ENCODE data around the gene DSCAM. TPM values are rescaled to one million over a fixed set of nuclear protein-coding genes. Genes with fewer than 3 reads are reported as not detected.

Gene DSCAM
- total RNA-seq, 1 experiment from 2014 or later = not detected

DNA sequence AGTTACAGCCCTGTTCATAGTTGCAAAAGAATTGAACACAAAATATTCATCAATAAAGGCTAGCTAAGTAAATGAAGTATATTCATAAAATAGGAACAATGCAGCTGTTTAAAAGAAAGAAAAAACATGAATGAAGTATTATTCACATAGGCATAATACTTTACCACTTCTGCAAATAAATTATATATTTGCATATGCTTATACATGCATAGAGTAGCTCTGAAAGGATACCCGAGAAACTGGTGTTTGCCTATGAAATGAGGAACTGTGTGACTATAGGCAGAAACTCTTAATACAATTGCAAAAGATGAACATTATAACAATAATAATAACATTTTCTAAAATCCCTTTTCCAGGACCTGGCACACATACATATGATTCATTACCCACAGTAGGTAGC, 385.9 kb downstream of the DSCAM start:
- Histone ChIP-seq H3K9me2 (ENCODE audit: insufficient read depth) (no peaks in the 10 kb centered on the region), H3K27me3 (ENCODE audit: insufficient read depth, low read length) (no peaks in the 10 kb centered on the region), H3K4me2 (ENCODE audit: low read length) (no peak overlapping the region), H2AFZ (ENCODE audit: low read depth, low read length, poor library complexity, severe bottlenecking) (no peak overlapping the region), H3K9me3 (ENCODE audit: control insufficient read depth in 1 of 2, insufficient read depth in 1 of 2, low read depth in 1 of 2, low read length in 2 of 2) (peaks cover 15 to 29% of the 10 kb centered on the region in 2 experiments; a peak in 2 of 4 replicates), H3K27ac (ENCODE audit: low read depth, low read length) (no peak overlapping the region), H3K9ac (ENCODE audit: low read length) (no peak overlapping the region), H3K4me3 (replicated peaks in 1 of 2; ENCODE audit: low read depth in 1 of 2, low read length in 2 of 2) (no peak overlapping the region), H3K4me1 (ENCODE audit: control insufficient read depth in 1 of 2, insufficient read depth in 2 of 2, low read length in 2 of 2) (no peaks in the 10 kb centered on the region), H4K20me1 (ENCODE audit: insufficient read depth) (no peaks in the 10 kb centered on the region), H3K36me3 (ENCODE audit: control insufficient read depth in 1 of 2, insufficient read depth in 2 of 2, low read length in 2 of 2) (no peaks in the 10 kb centered on the region), H3K79me2 (ENCODE audit: insufficient read depth, low read length) (no peaks in the 10 kb centered on the region)
- intact Hi-C loops (cut with micrococcal nuclease) = no loop called here
- ChIA-PET CTCF (no interaction called here), RAD21 (ENCODE audit: low non-redundant PET in 1 of 2, low total read pairs in 2 of 2, uncharacterized antibody in 2 of 2, unreplicated experiment in 2 of 2) (no interaction called here), POLR2A (no interaction called here)
- no TSS peak for BruUV-seq (replicated peaks)
- DNase-seq (ENCODE audit: low read depth, low spot score) (no peak), ATAC-seq (no peak)
- TF ChIP-seq, protein P1, sequence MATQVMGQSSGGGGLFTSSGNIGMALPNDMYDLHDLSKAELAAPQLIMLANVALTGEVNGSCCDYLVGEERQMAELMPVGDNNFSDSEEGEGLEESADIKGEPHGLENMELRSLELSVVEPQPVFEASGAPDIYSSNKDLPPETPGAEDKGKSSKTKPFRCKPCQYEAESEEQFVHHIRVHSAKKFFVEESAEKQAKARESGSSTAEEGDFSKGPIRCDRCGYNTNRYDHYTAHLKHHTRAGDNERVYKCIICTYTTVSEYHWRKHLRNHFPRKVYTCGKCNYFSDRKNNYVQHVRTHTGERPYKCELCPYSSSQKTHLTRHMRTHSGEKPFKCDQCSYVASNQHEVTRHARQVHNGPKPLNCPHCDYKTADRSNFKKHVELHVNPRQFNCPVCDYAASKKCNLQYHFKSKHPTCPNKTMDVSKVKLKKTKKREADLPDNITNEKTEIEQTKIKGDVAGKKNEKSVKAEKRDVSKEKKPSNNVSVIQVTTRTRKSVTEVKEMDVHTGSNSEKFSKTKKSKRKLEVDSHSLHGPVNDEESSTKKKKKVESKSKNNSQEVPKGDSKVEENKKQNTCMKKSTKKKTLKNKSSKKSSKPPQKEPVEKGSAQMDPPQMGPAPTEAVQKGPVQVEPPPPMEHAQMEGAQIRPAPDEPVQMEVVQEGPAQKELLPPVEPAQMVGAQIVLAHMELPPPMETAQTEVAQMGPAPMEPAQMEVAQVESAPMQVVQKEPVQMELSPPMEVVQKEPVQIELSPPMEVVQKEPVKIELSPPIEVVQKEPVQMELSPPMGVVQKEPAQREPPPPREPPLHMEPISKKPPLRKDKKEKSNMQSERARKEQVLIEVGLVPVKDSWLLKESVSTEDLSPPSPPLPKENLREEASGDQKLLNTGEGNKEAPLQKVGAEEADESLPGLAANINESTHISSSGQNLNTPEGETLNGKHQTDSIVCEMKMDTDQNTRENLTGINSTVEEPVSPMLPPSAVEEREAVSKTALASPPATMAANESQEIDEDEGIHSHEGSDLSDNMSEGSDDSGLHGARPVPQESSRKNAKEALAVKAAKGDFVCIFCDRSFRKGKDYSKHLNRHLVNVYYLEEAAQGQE (IDR thresholded peaks at IDR 0.05; ENCODE audit: low read depth) = no peak
- TF ChIP-seq CEBPB (IDR thresholded peaks at IDR 0.05; ENCODE audit: low read depth) (no peak), CBX3 (IDR thresholded peaks at IDR 0.05; ENCODE audit: low read depth) (no peak), YY1 (IDR thresholded peaks at IDR 0.05; ENCODE audit: extremely low read depth, insufficient replicate concordance, low read depth, low read length) (no peak), TCF7L2 (IDR thresholded peaks at IDR 0.05; ENCODE audit: borderline replicate concordance, extremely low read depth, insufficient read depth, insufficient read length) (no peak), ZBTB33 (IDR thresholded peaks at IDR 0.05; ENCODE audit: extremely low read depth, insufficient replicate concordance, low read length) (no peak), EZH2phosphoT487 (IDR thresholded peaks at IDR 0.05; ENCODE audit: borderline replicate concordance) (no peak), RAD21 (IDR thresholded peaks at IDR 0.05; ENCODE audit: low read depth) (no peak), SP1 (IDR thresholded peaks at IDR 0.05; ENCODE audit: low read depth) (no peak), ZNF274 (IDR thresholded peaks at IDR 0.05; ENCODE audit: low read depth, low read length) (no peak)
- TF ChIP-seq, protein P2, sequence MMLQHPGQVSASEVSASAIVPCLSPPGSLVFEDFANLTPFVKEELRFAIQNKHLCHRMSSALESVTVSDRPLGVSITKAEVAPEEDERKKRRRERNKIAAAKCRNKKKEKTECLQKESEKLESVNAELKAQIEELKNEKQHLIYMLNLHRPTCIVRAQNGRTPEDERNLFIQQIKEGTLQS (IDR thresholded peaks at IDR 0.05) = no peak

All from HCT116 (cell line).